HG02798 (cell line): ENCODE results near the gene CCNA1.
A peak's percentile ranks its signal among the peaks of the same experiment; 100 is the strongest.

Source experiments
- ATAC-seq: cut with Tn5 transposase; IDR thresholded peaks from one replicate; pipeline ENCODE4 v1.9.1; 2021; ENCODE audit warnings: mild to moderate bottlenecking; ENCODE audit not compliant: unreplicated experiment, poor library complexity

The CCNA1 gene

DNA sequence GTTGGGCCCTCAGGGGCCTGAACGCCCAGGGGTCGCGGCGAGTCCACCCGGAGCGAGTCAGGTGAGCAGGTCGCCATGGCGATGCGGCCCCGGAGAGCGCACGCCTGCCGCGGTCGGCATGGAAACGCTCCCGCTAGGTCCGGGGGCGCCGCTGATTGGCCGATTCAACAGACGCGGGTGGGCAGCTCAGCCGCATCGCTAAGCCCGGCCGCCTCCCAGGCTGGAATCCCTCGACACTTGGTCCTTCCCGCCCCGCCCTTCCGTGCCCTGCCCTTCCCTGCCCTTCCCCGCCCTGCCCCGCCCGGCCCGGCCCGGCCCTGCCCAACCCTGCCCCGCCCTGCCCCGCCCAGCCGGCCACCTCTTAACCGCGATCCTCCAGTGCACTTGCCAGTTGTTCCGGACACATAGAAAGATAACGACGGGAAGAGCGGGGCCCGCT, at the start of gene CCNA1:
Gene CCNA1, plus strand, starts transcription at position 390 of the 439 bp plus-strand sequence. CDS start 562 bp downstream, outside the sequence.
- ATAC-seq: peak; percentile 56

- ATAC-seq: no peak
Observed at GRCh38 chr13:36385489-36385888, 46.8 kb upstream of the CCNA1 start.

DNA sequence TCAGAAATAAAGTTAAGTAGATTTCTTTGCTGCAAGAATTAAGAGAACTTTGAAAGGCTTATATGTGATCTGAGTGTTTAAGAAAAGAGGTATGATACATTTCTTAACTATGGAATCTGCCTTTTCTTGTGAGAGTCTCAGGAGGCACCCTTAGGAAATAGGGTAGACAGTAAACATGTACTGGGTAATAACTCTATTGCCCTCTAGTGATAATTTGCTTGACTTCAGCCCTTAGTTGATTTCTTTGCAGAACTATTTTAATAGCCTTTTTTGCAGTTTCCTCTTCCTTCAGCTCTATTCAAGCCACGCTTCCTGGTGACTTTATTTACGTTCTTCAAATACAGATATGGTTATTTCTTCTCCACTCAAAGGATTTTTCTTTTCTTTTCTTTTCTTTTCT, 37.0 kb upstream of the CCNA1 start:
- peak; percentile 46 for ATAC-seq

DNA sequence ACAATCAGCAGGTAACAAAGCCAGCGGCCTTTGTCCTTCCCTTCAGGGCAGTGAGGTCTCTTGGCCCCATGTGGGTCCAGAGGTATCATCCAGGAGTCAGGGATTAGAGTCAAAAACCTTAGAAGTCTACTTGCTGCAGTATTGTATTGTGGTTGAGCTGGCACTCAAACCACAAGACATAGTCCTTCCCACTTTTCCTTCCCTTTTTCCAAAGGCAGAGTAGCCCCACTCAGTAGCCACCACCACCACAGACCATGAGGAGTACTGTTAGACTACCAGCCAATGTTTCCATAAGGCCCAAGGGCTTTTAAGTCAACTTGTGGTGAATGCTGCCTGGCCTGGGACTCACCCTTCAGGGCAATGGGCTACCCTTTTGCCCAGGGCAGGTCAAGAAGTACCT, 27.1 kb upstream of the CCNA1 start:
- ATAC-seq: no peak

DNA sequence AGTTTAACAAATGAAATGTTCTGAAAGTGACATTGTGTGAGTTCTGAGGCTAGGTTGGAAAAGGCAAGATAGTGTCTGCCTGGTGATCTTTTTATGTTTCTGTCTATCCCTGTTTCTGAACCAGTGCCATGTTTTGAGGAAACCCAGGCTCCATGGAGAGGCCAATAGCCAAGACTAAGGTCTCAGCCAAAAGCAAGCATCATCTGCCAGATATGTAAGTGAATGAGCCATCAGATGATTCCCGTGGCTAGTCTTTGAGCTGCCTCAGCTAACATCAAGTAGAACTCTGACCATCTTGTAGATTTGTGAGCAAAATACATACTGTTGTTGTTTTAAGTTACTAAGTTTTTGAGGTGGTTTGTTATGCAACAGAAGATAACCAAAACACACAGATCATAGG, 19.6 kb upstream of the CCNA1 start:
- ATAC-seq: no peak

- ATAC-seq: no peak
Observed at GRCh38 chr13:36413161-36413560, 19.1 kb upstream of the CCNA1 start.

DNA sequence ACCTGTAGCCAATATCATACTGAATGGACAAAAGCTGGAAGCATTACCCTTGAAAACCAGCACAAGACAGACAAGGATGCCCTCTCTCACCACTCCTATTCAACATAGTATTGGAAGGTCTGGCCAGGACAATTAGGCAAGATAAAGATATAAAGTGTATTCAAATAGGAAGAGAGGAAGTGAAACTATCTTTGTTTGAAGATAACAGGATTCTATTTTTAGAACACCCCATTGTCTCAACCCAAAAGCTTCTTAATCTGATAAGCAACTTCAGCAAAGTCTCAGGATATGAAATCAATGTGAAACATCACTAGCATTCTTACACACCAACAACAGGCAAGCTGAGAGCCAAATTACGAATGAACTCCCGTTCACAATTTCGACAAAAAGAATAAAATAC, 17.8 kb upstream of the CCNA1 start:
- no peak for ATAC-seq

DNA sequence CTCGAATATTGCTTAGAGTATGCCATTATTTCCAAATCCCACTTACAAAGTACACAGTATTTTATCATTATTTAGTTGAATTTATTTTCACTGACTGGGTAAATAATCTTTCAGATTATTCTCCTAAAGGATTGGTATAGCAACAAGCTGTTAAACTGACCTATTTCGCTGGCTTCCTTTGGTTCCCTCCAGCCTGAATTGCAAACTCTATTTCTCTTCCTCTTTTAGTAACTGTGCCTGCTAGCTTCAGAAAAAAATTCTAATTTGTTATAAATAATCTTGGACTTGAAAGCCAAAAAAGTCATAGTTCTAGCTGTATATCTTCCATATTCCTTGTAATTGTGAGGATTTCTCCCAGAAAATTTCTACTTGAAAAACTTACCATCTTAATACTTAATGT, 15.0 kb upstream of the CCNA1 start:
- ATAC-seq: no peak

DNA sequence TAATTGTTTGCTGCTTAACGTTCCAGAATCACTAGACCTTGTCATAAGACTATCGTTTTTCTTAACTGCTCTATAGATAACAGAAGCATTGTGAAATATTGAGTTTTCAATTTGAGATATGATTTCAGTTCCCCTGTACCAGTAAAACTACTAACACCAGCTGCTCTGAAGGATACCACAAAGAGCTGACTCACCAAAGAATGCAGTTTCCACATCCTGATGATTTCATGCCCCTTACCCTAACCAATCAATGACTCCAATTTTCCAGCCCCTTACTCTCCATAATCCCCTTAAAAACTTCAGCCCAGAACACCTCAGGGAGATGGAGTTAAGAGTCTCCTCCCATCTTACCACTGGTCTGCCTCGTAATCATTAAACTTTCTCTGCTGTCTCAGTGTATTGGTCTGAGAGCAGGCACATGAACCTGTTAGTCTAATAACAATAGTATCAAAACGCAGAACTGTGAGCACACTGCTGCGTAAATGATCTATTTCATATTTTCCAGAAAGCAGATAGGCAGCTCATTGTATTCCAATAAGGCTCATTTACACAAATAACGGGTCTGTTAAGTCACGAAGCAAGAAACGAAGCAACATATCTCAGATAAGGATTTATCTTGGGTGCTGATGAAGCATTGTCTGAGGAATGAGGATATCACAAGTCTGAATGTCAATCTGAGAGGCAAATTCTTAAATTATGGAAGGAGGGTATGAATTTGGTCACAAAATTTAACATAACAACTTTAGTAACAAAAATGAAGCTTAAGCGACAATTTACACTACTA, 14.1 kb upstream of the CCNA1 start:
- ATAC-seq: peak; percentile 81

DNA sequence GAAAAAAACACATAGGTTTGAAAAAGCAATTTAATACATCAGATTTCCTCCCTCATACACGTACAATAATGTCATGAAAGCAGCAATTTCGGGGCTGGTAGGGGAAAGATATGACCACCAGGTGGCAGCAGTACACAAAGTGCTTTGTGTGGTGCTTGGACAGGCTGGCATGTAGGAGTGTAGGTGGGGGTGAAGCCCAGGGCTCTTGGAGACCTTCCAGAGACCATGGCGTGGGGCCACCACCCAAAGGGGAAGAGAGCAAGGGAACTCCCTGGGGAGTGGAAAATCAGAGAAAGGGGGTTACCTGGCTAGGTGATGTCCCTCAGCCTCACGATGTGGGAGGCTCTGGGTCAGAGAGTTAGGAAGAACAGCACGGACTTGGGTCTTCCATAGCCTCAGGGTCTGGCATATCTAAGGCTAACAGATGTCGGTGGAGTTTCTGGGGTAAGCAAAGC, 11.8 kb upstream of the CCNA1 start:
- ATAC-seq: peak; percentile 87

DNA sequence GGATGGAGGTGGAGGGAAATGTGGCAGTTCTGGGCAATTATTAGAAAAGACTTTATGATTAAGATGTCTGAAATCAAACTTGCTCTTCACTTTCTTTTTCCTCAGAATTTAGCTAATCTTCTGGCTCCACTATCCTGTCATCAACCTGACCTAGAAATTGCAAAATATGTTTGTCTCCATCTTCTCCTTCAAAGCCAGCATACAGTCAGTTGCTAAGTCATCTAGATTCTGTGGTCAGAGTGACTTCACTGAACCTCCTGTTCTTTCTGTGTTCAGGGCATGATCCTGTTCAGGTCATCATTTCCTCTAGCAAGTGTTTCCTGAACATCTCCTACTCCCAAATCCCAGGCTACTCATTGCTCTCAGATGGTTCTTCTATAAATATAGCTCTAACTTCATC, 10.8 kb upstream of the CCNA1 start:
- ATAC-seq: no peak

GRCh38 chr13:36428086-36428485, 4.2 kb upstream of the CCNA1 start:
- no peak for ATAC-seq

DNA sequence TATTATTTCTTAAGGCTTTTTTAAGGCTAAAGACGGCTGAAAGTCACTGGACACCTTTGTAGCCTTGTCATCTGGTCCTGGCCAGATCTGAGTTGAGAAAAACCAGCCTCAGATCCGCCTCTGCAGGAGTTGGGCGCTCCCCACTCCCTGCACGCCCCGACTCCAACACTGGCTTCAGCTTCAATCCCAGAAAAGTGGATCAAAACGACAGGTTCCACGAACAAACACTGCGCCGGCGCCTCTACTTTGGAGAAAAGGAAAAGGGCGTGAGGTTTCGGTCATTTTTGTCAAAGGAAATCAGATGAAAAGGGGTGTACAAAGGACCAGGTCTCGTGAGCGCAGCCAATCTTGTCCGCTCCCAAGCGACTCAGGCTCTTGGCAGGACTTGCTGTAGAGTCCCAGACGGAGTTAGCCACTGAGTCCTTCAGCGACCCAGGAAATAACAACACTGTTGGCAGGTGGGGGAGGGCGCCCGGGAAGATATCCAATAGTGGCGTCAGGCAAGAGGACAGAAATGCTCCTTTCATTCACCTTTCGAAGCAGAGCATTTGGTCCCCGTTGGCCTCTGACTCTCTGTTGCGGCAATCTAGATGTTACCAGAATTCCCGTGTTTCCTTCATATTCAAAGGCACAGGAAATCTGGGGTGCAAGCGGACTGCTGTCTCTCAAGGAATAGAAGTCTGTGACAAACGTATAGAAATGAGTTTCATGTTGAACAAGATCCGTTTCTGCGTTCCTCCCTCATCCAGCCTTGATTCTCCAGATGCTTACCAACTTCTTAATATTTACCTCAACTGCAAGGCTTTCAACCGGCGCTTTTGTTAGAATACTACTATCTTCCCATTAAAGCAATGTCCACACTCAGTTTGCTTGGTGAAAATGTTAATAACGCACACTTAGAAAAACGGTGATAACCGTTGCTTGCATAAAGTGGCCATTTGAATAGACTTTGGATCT, 1.8 kb upstream of the CCNA1 start:
- no peak for ATAC-seq

DNA sequence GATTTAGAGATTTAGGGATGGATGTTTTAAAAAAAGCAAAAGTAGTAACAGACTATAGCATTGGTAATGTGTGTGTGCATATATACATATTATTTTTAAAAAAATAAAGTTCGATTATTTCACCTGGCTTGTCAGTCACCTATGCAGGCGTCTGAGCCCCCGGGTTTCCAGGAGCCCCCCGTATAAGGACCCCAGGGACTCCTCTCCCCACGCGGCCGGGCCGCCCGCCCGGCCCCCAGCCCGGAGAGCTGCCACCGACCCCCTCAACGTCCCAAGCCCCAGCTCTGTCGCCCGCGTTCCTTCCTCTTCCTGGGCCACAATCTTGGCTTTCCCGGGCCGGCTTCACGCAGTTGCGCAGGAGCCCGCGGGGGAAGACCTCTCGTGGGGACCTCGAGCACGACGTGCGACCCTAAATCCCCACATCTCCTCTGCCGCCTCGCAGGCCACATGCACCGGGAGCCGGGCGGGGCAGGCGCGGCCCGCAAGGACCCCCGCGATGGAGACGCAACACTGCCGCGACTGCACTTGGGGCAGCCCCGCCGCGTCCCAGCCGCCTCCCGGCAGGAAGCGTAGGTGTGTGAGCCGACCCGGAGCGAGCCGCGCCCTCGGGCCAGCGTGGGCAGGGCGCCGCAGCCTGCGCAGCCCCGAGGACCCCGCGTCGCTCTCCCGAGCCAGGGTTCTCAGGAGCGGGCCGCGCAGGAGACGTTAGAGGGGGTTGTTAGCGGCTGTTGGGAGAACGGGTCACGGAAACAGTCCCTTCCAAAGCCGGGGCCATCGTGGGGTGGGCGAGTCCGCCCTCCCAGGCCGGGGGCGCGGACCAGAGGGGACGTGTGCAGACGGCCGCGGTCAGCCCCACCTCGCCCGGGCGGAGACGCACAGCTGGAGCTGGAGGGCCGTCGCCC, 840 bp upstream of the CCNA1 start:
- peak; percentile 47 for ATAC-seq

- no peak for ATAC-seq
Observed at GRCh38 chr13:36436811-36437210, 4.5 kb downstream of the CCNA1 start.

- no peak for ATAC-seq
Observed at GRCh38 chr13:36438594-36439483, 6.5 kb downstream of the CCNA1 start.

DNA sequence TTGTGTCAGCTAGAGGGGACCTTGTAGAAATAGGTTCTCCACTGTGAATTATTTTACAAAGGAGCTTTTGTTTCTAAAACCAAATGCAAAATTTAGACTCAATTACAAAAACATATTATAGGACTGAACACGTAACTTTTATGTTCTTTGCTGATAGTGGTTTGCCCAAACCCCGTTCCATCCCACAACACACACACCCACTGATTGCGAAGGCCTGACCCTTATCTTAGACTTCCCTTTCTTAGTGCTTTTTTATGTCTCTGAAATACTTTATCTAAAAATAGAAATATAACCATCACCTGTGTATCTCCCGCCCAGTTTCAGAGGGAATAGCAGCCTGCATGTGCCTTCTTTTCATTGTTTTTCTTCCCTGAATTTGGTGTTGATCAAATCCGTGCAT, 13.0 kb downstream of the CCNA1 start:
- no peak for ATAC-seq

DNA sequence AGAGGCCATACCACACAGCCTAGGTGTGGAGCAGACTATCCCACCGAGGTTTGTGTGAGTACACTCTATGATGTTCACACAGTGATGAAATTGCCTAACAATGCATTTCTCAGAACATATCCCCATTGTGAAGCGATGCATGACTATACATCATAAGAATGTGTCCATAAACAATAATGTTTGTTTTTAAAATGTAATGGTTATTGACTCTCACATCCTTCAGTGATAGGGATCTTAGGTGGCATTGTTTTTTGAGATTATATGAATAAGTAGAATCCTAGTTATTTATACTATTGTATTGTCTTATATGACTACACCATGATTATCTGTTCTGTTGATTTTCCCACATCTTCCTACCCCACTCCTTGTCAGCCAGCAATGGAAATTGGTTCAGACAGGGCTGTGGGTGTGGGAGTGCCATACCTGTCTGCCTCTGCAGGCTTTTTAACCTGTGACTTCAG, 13.6 kb downstream of the CCNA1 start:
- no peak for ATAC-seq

DNA sequence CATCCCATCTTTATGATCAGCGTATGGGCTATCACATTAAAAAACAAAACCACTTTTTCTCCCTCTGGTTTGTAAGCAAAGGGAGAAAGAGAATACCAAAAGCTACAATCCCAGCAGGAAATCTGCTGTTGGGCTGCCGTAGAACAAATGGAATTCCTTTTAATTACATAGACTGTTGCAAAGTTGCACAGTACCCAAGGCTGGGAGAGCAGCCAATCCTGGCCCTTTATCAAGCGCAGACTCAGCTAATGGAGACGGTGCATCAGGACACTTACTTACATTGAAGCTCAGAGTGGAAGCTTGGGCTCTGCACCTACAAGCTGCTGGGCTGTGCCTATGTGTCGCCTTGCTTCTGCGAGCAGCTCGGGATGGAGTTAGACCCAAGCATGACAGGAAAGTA, 15.2 kb downstream of the CCNA1 start:
- ATAC-seq: no peak
